NAMALWA (cell line): ENCODE measurements around the gene SOX18.

ENCODE experiments used
- DNase-seq: peaks from one replicate; pipeline ENCODE4 v3.0.0-alpha.2; 2015; ENCODE audit warnings: low spot score

The SOX18 gene

GRCh38 chr20:64067733-64068307 is 18.4 kb upstream of the SOX18 start:
- DNase-seq: no peak

GRCh38 chr20:64067005-64067632 is 17.7 kb upstream of the SOX18 start:
- no peak for DNase-seq

- peak; percentile 66 for DNase-seq
Measured at GRCh38 chr20:64065974-64066343, 16.5 kb upstream of the SOX18 start.

- peak; percentile 82 for DNase-seq
Measured at GRCh38 chr20:64065062-64065973, 15.9 kb upstream of the SOX18 start.

GRCh38 chr20:64064145-64064698 is 14.8 kb upstream of the SOX18 start:
- DNase-seq: no peak

GRCh38 chr20:64063389-64064144 is 14.1 kb upstream of the SOX18 start:
- DNase-seq: no peak

- peak; percentile 93 for DNase-seq
Measured at GRCh38 chr20:64062596-64063388, 13.4 kb upstream of the SOX18 start, which contains the start of gene TCEA2. Gene TCEA2 (plus strand): TSS chr20:64063198. CDS start chr20:64063313, 115 bp downstream.

- no peak for DNase-seq
Measured at GRCh38 chr20:64062276-64062595, 12.8 kb upstream of the SOX18 start.

GRCh38 chr20:64058536-64058935 is 9.1 kb upstream of the SOX18 start:
- DNase-seq: peak; percentile 55

GRCh38 chr20:64057628-64058498 is 8.4 kb upstream of the SOX18 start:
- DNase-seq: peak; percentile 80

GRCh38 chr20:64056889-64057627 is 7.6 kb upstream of the SOX18 start:
- peak; percentile 61 for DNase-seq

GRCh38 chr20:64056639-64056888 is 7.1 kb upstream of the SOX18 start:
- DNase-seq: no peak

GRCh38 chr20:64055893-64056638 is 6.6 kb upstream of the SOX18 start:
- no peak for DNase-seq

GRCh38 chr20:64055396-64055892 is 6.0 kb upstream of the SOX18 start:
- no peak for DNase-seq

- DNase-seq: peak; percentile 50
Measured at GRCh38 chr20:64053841-64054661, 4.6 kb upstream of the SOX18 start.

- DNase-seq: no peak
Measured at GRCh38 chr20:64052987-64053840, 3.8 kb upstream of the SOX18 start.

- DNase-seq: no peak
Measured at GRCh38 chr20:64052326-64052722, 2.9 kb upstream of the SOX18 start.
